Loucy (cell line): Measurements from ENCODE around the gene YIPF5.
A peak's percentile ranks its signal among the peaks of the same experiment; 100 is the strongest.

Experiments used
- H2AFZ ChIP-seq: fragments of 200-600 bp; sonication (generic); 2 replicates; pipeline ENCODE4 v1.6.0; 2016; ENCODE audit warnings: antibody characterized with exemption, mild to moderate bottlenecking, low read length, moderate library complexity
- H3F3A ChIP-seq: fragments of 200-600 bp; 2 replicates; pipeline ENCODE4 v1.6.0; 2016; ENCODE audit warnings: antibody characterized with exemption, low read depth, mild to moderate bottlenecking
- H3K27me3 ChIP-seq: fragments of 200-600 bp; sonication (generic); 2 replicates; pipeline ENCODE4 v1.6.1; 2014; ENCODE audit warnings: low read length, mild to moderate bottlenecking; ENCODE audit not compliant: insufficient read depth, poor library complexity, severe bottlenecking
- H3K36me3 ChIP-seq: fragments of 200-600 bp; sonication (generic); 2 replicates; pipeline ENCODE4 v1.6.1; 2016; ENCODE audit warnings: low read length; ENCODE audit not compliant: insufficient read depth
- H3K4me1 ChIP-seq: fragments of 200-600 bp; sonication (generic); 2 replicates; pipeline ENCODE4 v1.5.1; 2014; ENCODE audit warnings: low read length, mild to moderate bottlenecking; ENCODE audit not compliant: insufficient read depth, poor library complexity, severe bottlenecking
- H3K4me2 ChIP-seq: fragments of 200-600 bp; sonication (generic); 2 replicates; pipeline ENCODE4 v1.6.0; 2014; ENCODE audit warnings: antibody characterized with exemption, low read length, low read depth, mild to moderate bottlenecking; ENCODE audit not compliant: poor library complexity, severe bottlenecking
- H3K4me3 ChIP-seq: fragments of 200-600 bp; sonication (generic); 2 replicates; pipeline ENCODE4 v1.5.1; 2014; ENCODE audit warnings: low read length, mild to moderate bottlenecking, mixed read lengths; ENCODE audit not compliant: poor library complexity, severe bottlenecking
- H3K79me2 ChIP-seq: fragments of 200-600 bp; sonication (generic); 2 replicates; pipeline ENCODE4 v1.6.1; 2014; ENCODE audit warnings: low read length; ENCODE audit not compliant: insufficient read depth
- H3K9ac ChIP-seq: fragments of 200-600 bp; sonication (generic); 2 replicates; pipeline ENCODE4 v1.6.0; 2014; ENCODE audit warnings: mild to moderate bottlenecking, low read depth, low read length, moderate library complexity; ENCODE audit not compliant: poor library complexity, severe bottlenecking
- H3K9me2 ChIP-seq: fragments of 200-600 bp; sonication (generic); replicated peaks from 2 replicates; pipeline ENCODE4 v1.6.1; 2016; ENCODE audit warnings: low read depth, low read length, mixed read lengths
- H3K9me3 ChIP-seq: fragments of 200-600 bp; sonication (generic); 2 replicates; pipeline ENCODE4 v1.6.1; 2014; ENCODE audit warnings: mild to moderate bottlenecking, antibody characterized with exemption, low read length, low read depth; ENCODE audit not compliant: insufficient read depth
- H4K20me1 ChIP-seq: fragments of 200-600 bp; sonication (generic); 2 replicates; pipeline ENCODE4 v1.6.0; 2014; ENCODE audit warnings: antibody characterized with exemption, low read length, mild to moderate bottlenecking; ENCODE audit not compliant: insufficient read depth, poor library complexity, severe bottlenecking
- CTCF ChIP-seq: fragments of 200-600 bp; sonication (generic); conservative IDR thresholded peaks from 2 replicates; pipeline ENCODE4 v1.5.1; 2014; ENCODE audit warnings: mild to moderate bottlenecking, antibody characterized with exemption, low read length
- EZH2phosphoT487 ChIP-seq: fragments of 200-600 bp; IDR thresholded peaks from 2 replicates; pipeline ENCODE4 v1.6.1; 2018; ENCODE audit warnings: antibody characterized with exemption, mild to moderate bottlenecking, moderate library complexity, borderline replicate concordance

YIPF5 gene

GRCh38 chr5:144189800-144190429 is 19.5 kb upstream of the YIPF5 start:
- H3K9me2 ChIP-seq = no peaks in the 10 kb centered on the region
- H3F3A ChIP-seq = peaks cover 14% of the 10 kb centered on the region
- H3K9me3 ChIP-seq = no peaks in the 10 kb centered on the region
- H3K27me3 ChIP-seq = no peaks in the 10 kb centered on the region
- H3K9ac ChIP-seq = no peak overlapping the region
- no peaks in the 10 kb centered on the region for H3K79me2 ChIP-seq
- no peak overlapping the region for H2AFZ ChIP-seq
- H3K4me2 ChIP-seq = peak overlapping the region; percentile 63
- H3K4me3 ChIP-seq = peak overlapping the region; percentile 41
- no peaks in the 10 kb centered on the region for H4K20me1 ChIP-seq
- peaks cover 57% of the 10 kb centered on the region for H3K4me1 ChIP-seq
- TF ChIP-seq CTCF (no peak), EZH2phosphoT487 (no peak)
- H3K36me3 ChIP-seq = no peaks in the 10 kb centered on the region

- H3K9ac ChIP-seq = no peak overlapping the region
- no peaks in the 10 kb centered on the region for H3K27me3 ChIP-seq
- no peaks in the 10 kb centered on the region for H3K79me2 ChIP-seq
- no peaks in the 10 kb centered on the region for H3K9me2 ChIP-seq
- no peak overlapping the region for H2AFZ ChIP-seq
- H3K9me3 ChIP-seq = no peaks in the 10 kb centered on the region
- TF ChIP-seq CTCF = no peak
- TF ChIP-seq EZH2phosphoT487 = no peak
- peak overlapping the region; percentile 44 for H3K4me3 ChIP-seq
- H3F3A ChIP-seq = peaks cover 14% of the 10 kb centered on the region
- peaks cover 48% of the 10 kb centered on the region for H3K4me1 ChIP-seq
- H3K4me2 ChIP-seq = peak overlapping the region; percentile 66
- no peaks in the 10 kb centered on the region for H4K20me1 ChIP-seq
- no peaks in the 10 kb centered on the region for H3K36me3 ChIP-seq
Measured at GRCh38 chr5:144187699-144188294, 17.3 kb upstream of the YIPF5 start.

- H2AFZ ChIP-seq = no peak overlapping the region
- H3K9me3 ChIP-seq = no peaks in the 10 kb centered on the region
- no peaks in the 10 kb centered on the region for H3K27me3 ChIP-seq
- no peaks in the 10 kb centered on the region for H4K20me1 ChIP-seq
- no peaks in the 10 kb centered on the region for H3K79me2 ChIP-seq
- H3K9ac ChIP-seq = no peak overlapping the region
- no peak overlapping the region for H3K4me2 ChIP-seq
- H3F3A ChIP-seq = peaks cover 5% of the 10 kb centered on the region
- H3K4me3 ChIP-seq = no peak overlapping the region
- H3K9me2 ChIP-seq = no peaks in the 10 kb centered on the region
- H3K4me1 ChIP-seq = peaks cover 13% of the 10 kb centered on the region
- no peak for TF ChIP-seq EZH2phosphoT487
- TF ChIP-seq CTCF = peak; percentile 85
- H3K36me3 ChIP-seq = no peaks in the 10 kb centered on the region
Measured at GRCh38 chr5:144183254-144183889, 12.9 kb upstream of the YIPF5 start.
